ENCODE data around the gene FOXF2. TPM values are rescaled to one million over a fixed set of nuclear protein-coding genes. Genes with fewer than 3 reads are reported as not detected.
A peak's percentile ranks its signal among the peaks of the same experiment; 100 is the strongest.

FOXF2 gene
- total RNA-seq, 2 donors from 2014 or later: 0.11 TPM; not detected in 1

DNA sequence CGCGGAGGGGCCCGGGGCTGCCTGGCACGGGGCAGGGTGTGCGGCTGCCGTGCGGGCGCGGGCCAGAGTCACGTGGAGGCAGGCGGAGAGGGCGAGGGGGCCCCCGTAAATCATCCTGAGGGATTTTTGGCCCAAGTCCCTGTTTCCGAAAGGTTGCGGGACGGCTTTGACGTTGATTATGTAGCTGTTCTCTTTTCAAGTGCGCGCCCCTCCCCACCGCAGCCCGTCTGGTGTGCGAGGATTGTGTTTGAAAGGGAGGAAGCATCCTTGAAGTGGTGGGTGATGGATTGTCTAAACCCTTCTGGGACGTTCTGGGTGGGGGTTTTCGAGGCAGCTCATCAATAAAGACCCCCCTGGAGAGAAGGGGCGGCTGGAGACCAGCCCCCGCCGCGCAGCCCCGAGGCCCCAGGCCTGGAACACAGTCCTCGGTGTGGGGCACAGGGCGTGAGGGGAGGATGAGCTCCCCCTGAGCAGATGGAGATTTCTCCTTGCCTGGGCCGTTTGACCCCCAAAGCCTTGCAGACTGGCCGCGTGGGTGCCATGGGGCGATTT is 7.0 kb upstream of the FOXF2 start:
- H3K4me3 Mint-ChIP-seq: peak overlapping the region; percentile 27
- DNase-seq: peak; percentile 76
- H3K27me3 ChIP-seq (ENCODE audit: control insufficient read depth, insufficient read depth, low read length, poor library complexity, severe bottlenecking): peaks cover 100% of the 10 kb centered on the region
- no peak overlapping the region for H3K27ac Mint-ChIP-seq
- TF ChIP-seq, protein P1, sequence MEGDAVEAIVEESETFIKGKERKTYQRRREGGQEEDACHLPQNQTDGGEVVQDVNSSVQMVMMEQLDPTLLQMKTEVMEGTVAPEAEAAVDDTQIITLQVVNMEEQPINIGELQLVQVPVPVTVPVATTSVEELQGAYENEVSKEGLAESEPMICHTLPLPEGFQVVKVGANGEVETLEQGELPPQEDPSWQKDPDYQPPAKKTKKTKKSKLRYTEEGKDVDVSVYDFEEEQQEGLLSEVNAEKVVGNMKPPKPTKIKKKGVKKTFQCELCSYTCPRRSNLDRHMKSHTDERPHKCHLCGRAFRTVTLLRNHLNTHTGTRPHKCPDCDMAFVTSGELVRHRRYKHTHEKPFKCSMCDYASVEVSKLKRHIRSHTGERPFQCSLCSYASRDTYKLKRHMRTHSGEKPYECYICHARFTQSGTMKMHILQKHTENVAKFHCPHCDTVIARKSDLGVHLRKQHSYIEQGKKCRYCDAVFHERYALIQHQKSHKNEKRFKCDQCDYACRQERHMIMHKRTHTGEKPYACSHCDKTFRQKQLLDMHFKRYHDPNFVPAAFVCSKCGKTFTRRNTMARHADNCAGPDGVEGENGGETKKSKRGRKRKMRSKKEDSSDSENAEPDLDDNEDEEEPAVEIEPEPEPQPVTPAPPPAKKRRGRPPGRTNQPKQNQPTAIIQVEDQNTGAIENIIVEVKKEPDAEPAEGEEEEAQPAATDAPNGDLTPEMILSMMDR (conservative IDR thresholded peaks at IDR 0.05): no peak
- no peaks in the 10 kb centered on the region for H3K9me3 ChIP-seq (ENCODE audit: control insufficient read depth, low read length)
- 2 to 7% methylated on average over 3 to 35 of the region's 35 CpGs for WGBS, 2 experiments (ENCODE audit: insufficient coverage in 1 of 2, insufficient read length in 1 of 2)
- H3K27ac ChIP-seq (ENCODE audit: low read depth, low read length): no peak overlapping the region
- H3K4me1 ChIP-seq (ENCODE audit: control insufficient read depth, insufficient read depth, low read length): no peaks in the 10 kb centered on the region
- no peak overlapping the region for H3K4me3 ChIP-seq (ENCODE audit: low read length)
- no peaks in the 10 kb centered on the region for H3K9me3 Mint-ChIP-seq
- H3K36me3 ChIP-seq (ENCODE audit: control insufficient read depth, insufficient read depth, low read length): no peaks in the 10 kb centered on the region
- peaks cover 99% of the 10 kb centered on the region for H3K27me3 Mint-ChIP-seq (ENCODE audit: insufficient read depth)
- peaks cover 14% of the 10 kb centered on the region for H3K4me1 Mint-ChIP-seq
- no peak overlapping the region for H3K9ac ChIP-seq (ENCODE audit: extremely low read depth, low read length, poor library complexity, severe bottlenecking)
- H3K36me3 Mint-ChIP-seq (ENCODE audit: low read depth): no peaks in the 10 kb centered on the region

DNA sequence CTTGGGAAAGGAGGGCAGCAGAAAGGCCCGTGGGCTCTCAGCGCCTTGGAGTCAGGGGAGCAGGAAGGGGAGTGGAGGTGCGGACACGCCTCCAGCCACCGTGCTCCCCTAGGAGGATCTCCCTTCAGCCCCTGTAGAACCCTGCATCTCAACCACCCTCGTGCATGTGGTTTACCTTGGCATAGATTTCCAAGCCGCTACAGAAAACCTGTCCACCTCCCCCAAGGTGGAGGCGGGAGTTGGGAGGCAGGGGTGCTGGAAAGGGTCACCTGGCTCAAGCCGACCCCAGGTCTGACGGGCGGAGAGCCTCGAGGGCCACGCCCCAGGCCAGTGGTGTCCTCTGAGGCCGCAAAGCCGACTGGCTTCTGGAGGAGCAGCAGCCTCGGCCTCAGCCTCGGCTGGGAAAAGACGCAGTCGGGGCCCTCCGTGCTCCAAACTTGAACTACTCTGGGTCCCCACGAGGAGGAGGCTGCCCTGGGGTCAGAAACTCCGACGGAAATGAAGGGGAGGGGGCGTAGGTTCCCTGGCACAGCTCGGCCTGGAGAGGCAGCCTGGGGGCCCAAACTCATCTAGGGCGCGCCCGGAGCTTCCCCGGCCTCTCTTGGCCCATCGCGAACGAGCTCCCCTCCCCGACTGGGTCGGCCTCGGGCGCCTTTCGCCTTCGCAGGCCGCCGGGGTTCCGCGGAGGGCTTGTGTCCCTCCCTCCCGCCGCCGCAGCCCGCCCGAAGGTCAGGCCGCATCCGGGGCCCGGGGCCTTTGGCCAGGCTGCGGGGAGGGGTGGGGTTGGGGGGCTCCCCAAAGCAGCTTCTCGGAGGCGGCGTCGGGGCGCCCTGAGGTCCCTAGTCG is 6.3 kb upstream of the FOXF2 start:
- H3K4me3 ChIP-seq (ENCODE audit: low read length): no peak overlapping the region
- Mint-ChIP-seq H3K27ac (no peak overlapping the region), H3K4me3 (peak overlapping the region; percentile 40), H3K36me3 (ENCODE audit: low read depth) (no peaks in the 10 kb centered on the region), H3K4me1 (peaks cover 17% of the 10 kb centered on the region), H3K27me3 (ENCODE audit: insufficient read depth) (peaks cover 99% of the 10 kb centered on the region), H3K9me3 (no peaks in the 10 kb centered on the region)
- no peak overlapping the region for H3K27ac ChIP-seq (ENCODE audit: low read depth, low read length)
- 2% methylated on average over 8 to 57 of the region's 57 CpGs for WGBS, 2 experiments (ENCODE audit: insufficient coverage in 1 of 2, insufficient read length in 1 of 2)
- H3K27me3 ChIP-seq (ENCODE audit: control insufficient read depth, insufficient read depth, low read length, poor library complexity, severe bottlenecking): peaks cover 100% of the 10 kb centered on the region
- no peaks in the 10 kb centered on the region for H3K9me3 ChIP-seq (ENCODE audit: control insufficient read depth, low read length)
- H3K36me3 ChIP-seq (ENCODE audit: control insufficient read depth, insufficient read depth, low read length): no peaks in the 10 kb centered on the region
- H3K4me1 ChIP-seq (ENCODE audit: control insufficient read depth, insufficient read depth, low read length): no peaks in the 10 kb centered on the region
- H3K9ac ChIP-seq (ENCODE audit: extremely low read depth, low read length, poor library complexity, severe bottlenecking): no peak overlapping the region
- peak; percentile 87 for DNase-seq
- TF ChIP-seq, protein P1 (conservative IDR thresholded peaks at IDR 0.05): peak; percentile 19

DNA sequence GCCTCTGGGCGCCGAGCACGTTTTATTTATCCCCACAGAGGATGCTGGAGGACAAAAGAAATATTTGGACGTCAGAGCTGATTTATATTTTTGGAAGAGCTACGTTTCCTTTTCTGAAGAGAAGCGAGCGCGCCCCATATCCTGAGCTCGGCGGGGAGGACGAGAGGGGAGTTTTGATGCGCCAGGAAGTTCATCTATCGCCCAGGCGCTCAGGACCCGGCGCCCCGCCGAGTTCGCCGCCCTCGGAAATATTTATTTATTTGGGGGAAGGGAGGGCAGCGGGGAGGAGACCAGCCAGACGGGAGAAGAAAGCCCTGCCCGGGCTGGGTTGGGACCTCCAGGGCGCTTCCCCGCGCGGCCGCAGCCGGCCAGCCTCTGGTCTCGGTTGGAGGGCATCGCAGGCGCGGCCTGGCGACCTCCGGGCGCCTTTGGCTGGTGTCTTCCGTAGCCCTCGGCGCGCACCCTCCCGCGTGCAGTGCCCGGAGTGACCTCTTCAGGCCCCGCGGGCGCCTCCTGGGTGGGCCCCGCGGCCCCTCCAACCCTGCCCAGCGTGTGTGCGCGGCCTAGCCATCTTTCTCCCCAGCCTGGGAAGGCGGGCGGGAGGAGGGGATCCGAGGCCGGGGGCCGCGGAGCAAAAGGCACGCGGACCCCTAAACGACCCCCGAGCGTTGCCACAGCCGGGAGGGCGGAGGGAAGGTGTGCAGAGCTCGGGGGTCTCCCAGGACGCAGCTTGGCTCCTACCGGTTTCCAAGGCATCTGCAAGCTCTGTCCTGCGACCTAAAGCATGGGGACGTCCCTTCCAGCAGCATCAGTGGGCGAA is 5.4 kb upstream of the FOXF2 start:
- no peaks in the 10 kb centered on the region for H3K9me3 Mint-ChIP-seq

More for the DNA sequence above, 5.4 kb upstream of the FOXF2 start:
- Mint-ChIP-seq H3K27me3 (ENCODE audit: insufficient read depth) (peaks cover 99% of the 10 kb centered on the region), H3K4me3 (peak overlapping the region; percentile 40), H3K27ac (no peak overlapping the region), H3K36me3 (ENCODE audit: low read depth) (no peaks in the 10 kb centered on the region), H3K4me1 (peaks cover 23% of the 10 kb centered on the region)
- TF ChIP-seq, protein P1 (conservative IDR thresholded peaks at IDR 0.05): peak; percentile 22
- no peak overlapping the region for H3K9ac ChIP-seq (ENCODE audit: extremely low read depth, low read length, poor library complexity, severe bottlenecking)
- 1 to 10% methylated on average over 30 to 71 of the region's 71 CpGs for WGBS, 2 experiments (ENCODE audit: insufficient coverage in 1 of 2, insufficient read length in 1 of 2)
- no peaks in the 10 kb centered on the region for H3K9me3 ChIP-seq (ENCODE audit: control insufficient read depth, low read length)
- peaks cover 100% of the 10 kb centered on the region for H3K27me3 ChIP-seq (ENCODE audit: control insufficient read depth, insufficient read depth, low read length, poor library complexity, severe bottlenecking)
- H3K27ac ChIP-seq (ENCODE audit: low read depth, low read length): no peak overlapping the region
- no peaks in the 10 kb centered on the region for H3K4me1 ChIP-seq (ENCODE audit: control insufficient read depth, insufficient read depth, low read length)
- peak; percentile 85 for DNase-seq
- no peak overlapping the region for H3K4me3 ChIP-seq (ENCODE audit: low read length)
- no peaks in the 10 kb centered on the region for H3K36me3 ChIP-seq (ENCODE audit: control insufficient read depth, insufficient read depth, low read length)
